B cell (primary cell): ENCODE results near the gene KRT74.

ENCODE experiments used
- EZH2 ChIP-seq: IDR thresholded peaks from 2 replicates; pipeline ENCODE4 v1.6.1; 2012; ENCODE audit warnings: borderline replicate concordance, low read depth, mild to moderate bottlenecking, moderate library complexity, low read length; ENCODE audit not compliant: insufficient read depth, poor library complexity, severe bottlenecking
- TF ChIP-seq, protein P1 (sequence below): fragments of 200-600 bp; IDR thresholded peaks from one replicate; pipeline ENCODE4 v1.8.0; 2022; ENCODE audit warnings: antibody characterized with exemption, mild to moderate bottlenecking

DNA sequence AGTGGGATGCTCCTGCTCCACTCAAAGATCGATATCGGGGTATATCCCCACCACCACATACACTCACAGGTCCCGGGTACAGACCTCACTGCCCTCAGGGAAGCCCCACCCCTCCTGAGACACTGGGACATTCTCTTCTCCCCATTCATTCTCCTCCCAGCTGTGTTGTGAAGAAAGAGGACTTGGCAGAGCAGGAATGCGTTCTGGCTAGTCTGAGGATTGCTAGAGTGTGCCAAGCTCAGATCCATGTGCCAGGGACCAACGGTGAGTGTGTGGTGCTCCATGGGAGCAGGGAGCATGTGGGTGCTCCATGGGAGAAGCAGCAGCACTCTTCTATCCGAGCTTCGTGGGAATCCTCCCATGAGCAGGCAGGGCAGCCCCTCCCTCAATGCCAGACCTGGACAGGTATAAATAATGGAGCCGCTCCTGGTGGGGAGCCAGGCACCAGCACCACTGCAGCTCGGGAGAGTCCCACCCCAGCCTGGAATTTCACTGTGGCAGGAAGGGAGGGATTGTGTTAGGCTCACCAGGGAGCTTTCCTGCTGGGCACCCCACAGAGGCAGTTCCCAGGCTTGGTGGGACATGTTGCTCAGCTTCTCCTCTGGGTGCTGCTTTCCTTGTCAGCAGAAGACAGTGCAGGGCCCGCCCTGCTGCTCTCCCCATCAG is 51.2 kb downstream of the KRT74 start:
- TF ChIP-seq, protein P1, sequence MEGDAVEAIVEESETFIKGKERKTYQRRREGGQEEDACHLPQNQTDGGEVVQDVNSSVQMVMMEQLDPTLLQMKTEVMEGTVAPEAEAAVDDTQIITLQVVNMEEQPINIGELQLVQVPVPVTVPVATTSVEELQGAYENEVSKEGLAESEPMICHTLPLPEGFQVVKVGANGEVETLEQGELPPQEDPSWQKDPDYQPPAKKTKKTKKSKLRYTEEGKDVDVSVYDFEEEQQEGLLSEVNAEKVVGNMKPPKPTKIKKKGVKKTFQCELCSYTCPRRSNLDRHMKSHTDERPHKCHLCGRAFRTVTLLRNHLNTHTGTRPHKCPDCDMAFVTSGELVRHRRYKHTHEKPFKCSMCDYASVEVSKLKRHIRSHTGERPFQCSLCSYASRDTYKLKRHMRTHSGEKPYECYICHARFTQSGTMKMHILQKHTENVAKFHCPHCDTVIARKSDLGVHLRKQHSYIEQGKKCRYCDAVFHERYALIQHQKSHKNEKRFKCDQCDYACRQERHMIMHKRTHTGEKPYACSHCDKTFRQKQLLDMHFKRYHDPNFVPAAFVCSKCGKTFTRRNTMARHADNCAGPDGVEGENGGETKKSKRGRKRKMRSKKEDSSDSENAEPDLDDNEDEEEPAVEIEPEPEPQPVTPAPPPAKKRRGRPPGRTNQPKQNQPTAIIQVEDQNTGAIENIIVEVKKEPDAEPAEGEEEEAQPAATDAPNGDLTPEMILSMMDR = no peak
- no peak for TF ChIP-seq EZH2
